LNCAP (cell line): Measurements from ENCODE around the gene MCF2L2.

Source experiments
- TF ChIP-seq, protein P1 (sequence below): fragments of 450-650 bp; IDR thresholded peaks from 2 replicates; pipeline ENCODE4 v1.5.1; 2017; ENCODE audit warnings: mild to moderate bottlenecking

MCF2L2 gene

DNA sequence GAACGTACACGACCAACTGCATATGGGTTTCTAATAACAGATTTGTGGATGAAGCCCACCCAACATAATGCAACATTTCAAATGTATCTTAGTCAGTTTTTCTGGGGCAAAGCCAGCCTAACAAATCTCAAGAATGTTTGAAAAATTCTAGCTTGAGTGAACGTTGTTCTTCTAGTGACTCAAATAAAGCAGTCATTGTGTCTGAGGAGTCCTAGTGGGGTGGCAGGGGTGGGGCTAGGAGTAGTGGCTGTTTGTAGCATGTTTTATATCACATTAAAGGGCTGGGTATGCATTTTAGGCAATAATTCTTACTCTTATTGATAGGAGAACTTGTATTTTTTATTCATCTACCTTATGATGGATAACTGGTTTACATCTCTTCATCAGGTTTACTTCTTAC lies 169.3 kb downstream of the MCF2L2 start:
- TF ChIP-seq, protein P1, sequence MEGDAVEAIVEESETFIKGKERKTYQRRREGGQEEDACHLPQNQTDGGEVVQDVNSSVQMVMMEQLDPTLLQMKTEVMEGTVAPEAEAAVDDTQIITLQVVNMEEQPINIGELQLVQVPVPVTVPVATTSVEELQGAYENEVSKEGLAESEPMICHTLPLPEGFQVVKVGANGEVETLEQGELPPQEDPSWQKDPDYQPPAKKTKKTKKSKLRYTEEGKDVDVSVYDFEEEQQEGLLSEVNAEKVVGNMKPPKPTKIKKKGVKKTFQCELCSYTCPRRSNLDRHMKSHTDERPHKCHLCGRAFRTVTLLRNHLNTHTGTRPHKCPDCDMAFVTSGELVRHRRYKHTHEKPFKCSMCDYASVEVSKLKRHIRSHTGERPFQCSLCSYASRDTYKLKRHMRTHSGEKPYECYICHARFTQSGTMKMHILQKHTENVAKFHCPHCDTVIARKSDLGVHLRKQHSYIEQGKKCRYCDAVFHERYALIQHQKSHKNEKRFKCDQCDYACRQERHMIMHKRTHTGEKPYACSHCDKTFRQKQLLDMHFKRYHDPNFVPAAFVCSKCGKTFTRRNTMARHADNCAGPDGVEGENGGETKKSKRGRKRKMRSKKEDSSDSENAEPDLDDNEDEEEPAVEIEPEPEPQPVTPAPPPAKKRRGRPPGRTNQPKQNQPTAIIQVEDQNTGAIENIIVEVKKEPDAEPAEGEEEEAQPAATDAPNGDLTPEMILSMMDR: no peak

DNA sequence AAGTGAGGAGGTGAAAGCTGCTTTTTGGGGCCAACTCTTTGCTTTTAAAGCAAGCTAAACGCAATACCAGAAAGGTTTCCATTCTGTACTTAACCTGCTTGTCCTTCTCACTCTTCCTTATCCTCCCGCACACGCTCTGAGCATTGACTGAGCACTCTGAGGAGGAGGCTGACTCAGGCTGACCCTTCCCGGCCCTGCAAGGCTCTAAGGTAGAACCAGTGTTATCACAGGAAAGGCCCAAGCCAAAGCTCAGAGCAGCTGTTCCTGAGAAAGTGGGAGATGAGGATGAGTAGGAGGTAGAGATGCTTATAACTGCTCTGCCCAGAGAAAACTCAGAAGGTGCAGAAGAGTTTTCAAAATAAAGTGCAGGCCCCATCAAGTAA lies 173.1 kb downstream of the MCF2L2 start:
- TF ChIP-seq, protein P1: no peak

- TF ChIP-seq, protein P1: no peak
Measured at GRCh38 chr3:183254487-183255347, 173.7 kb downstream of the MCF2L2 start.

- TF ChIP-seq, protein P1: no peak
Measured at GRCh38 chr3:183253528-183254486, 174.6 kb downstream of the MCF2L2 start.

DNA sequence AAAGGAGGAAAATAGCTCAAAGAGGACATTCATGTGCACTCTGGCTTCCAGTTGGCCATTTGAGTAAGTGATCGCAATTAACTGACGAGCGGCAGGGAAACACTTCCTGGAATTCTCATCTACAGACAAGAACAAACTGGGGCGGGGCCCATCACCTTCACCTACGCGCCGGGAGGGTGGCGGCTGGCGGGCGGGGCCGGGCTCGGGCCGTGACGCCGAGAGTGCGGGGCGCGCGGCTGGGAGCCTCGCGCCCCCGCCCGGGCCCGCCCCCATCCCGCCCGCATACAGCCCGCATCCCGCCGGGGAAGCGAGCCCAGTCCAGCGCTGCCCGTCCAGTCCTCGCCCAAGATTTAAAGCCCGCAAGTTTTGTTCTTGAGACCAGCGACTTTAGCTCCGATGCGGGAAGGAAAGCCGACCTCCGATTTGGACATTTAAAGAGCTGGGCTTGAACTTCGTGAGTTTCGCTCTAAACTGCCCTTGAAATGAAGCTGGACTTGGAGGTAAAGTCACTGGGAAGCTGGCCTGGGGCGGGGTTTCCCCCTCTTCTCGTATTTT lies 175.4 kb downstream of the MCF2L2 start, which contains the start of gene B3GNT5:
TSS of gene B3GNT5 (plus strand) at position 281 of the 555 bp plus-strand sequence. CDS start 16,546 bp downstream, outside the sequence.
- TF ChIP-seq, protein P1: no peak

DNA sequence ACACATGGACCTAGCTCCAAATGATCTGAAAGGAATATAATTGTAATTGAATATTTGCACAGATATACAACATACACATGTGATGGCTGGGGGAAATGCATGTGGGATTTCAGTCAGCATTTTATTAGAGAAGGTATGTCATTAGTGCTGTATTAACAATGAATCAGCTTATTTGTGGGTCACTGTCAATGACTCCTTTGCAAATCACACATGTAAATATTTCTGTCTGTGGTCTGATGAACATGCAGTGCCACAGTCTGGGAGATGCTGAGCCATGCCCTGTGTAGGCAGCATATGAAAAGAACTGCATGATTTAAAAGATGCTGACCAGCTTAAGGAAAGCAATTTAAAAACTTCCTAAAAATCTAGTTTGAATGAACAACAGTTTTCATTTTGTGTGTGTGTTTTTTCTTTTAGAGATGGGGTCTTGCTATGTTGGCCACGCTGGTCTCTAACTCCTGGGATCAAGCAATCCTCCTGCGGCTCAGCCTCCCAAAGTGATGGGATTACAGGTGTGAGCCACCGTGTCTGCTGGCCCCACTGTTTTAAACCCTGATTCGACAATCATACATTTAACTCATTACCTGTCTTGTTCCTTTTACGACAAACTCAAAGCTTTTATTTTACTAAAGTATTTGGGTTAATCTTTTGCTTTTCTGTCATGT lies 176.2 kb downstream of the MCF2L2 start:
- TF ChIP-seq, protein P1: no peak
